Measurements from ENCODE around the gene NINJ1. TPM values are rescaled to one million over a fixed set of nuclear protein-coding genes. Genes with fewer than 3 reads are reported as not detected.
A peak's percentile ranks its signal among the peaks of the same experiment; 100 is the strongest.

Gene NINJ1
- polyA plus RNA-seq (2011; rRNA removed) (32.3 and 53.9 TPM in 2 replicates), polyA minus RNA-seq (2011; rRNA and poly(A)+ RNA removed) (16.9 and 20.7 TPM in 2 replicates)

GRCh38 chr9:93134015-93134739 is at the start of gene NINJ1:
Gene NINJ1 (minus strand): TSS chr9:93134251. CDS start chr9:93134217, 34 bp downstream.
- ChIA-PET CTCF (interaction anchor here (1.0 to 1.3 kb wide), 3 partner anchors 17 to 169 kb away, joined by 3 to 7 read pairs (median 3); no protein-coding TSS in a partner anchor), POLR2A (interaction anchor here (1.0 kb wide), 1 partner anchor 100 kb away, joined by 5 read pairs; no protein-coding TSS in a partner anchor)
- Histone ChIP-seq H3K27me3 (ENCODE audit: control insufficient read depth, insufficient read depth, low read length) (peaks cover 1% of the 10 kb centered on the region; the same call in 1 of the 2 replicates), H3K4me3 (ENCODE audit: low read depth, low read length) (peak within 1 kb of the TSS; percentile 84), H3K36me3 (ENCODE audit: control insufficient read depth, insufficient read depth, low read length) (no peaks in the 10 kb centered on the region; the same call in 1 of the 2 replicates)
- DNase-seq (ENCODE audit: low read depth), result no peak
- no peak for TF ChIP-seq CTCF (IDR thresholded peaks at IDR 0.05; ENCODE audit: insufficient read depth, low read depth, low read length)

- ChIA-PET CTCF (no interaction called here), POLR2A (no interaction called here)
- no peak for TF ChIP-seq CTCF (IDR thresholded peaks at IDR 0.05; ENCODE audit: insufficient read depth, low read depth, low read length)
- DNase-seq (ENCODE audit: low read depth), result no peak
- Histone ChIP-seq H3K27me3 (ENCODE audit: control insufficient read depth, insufficient read depth, low read length) (peaks cover 27% of the 10 kb centered on the region), H3K36me3 (ENCODE audit: control insufficient read depth, insufficient read depth, low read length) (no peaks in the 10 kb centered on the region), H3K4me3 (ENCODE audit: low read depth, low read length) (no peak overlapping the region)
Observed at GRCh38 chr9:93183131-93183662, 49.1 kb upstream of the NINJ1 start.

- H3K4me3 ChIP-seq (ENCODE audit: low read depth, low read length), result no peak overlapping the region
- CTCF ChIA-PET, result no interaction called here
- no peak for DNase-seq (ENCODE audit: low read depth)
- no peak for TF ChIP-seq CTCF (IDR thresholded peaks at IDR 0.05; ENCODE audit: insufficient read depth, low read depth, low read length)
- H3K36me3 ChIP-seq (ENCODE audit: control insufficient read depth, insufficient read depth, low read length), result no peaks in the 10 kb centered on the region
- POLR2A ChIA-PET, result no interaction called here
- peaks cover 30% of the 10 kb centered on the region for H3K27me3 ChIP-seq (ENCODE audit: control insufficient read depth, insufficient read depth, low read length)
Observed at GRCh38 chr9:93182572-93182971, 48.5 kb upstream of the NINJ1 start.

GRCh38 chr9:93181672-93182435 is 47.8 kb upstream of the NINJ1 start:
- ChIA-PET POLR2A (no interaction called here), CTCF (no interaction called here)
- Histone ChIP-seq H3K36me3 (ENCODE audit: control insufficient read depth, insufficient read depth, low read length) (no peaks in the 10 kb centered on the region), H3K4me3 (ENCODE audit: low read depth, low read length) (no peak overlapping the region), H3K27me3 (ENCODE audit: control insufficient read depth, insufficient read depth, low read length) (peaks cover 26% of the 10 kb centered on the region)
- no peak for TF ChIP-seq CTCF (IDR thresholded peaks at IDR 0.05; ENCODE audit: insufficient read depth, low read depth, low read length)
- DNase-seq (ENCODE audit: low read depth), result no peak

- CTCF ChIA-PET, result no interaction called here
Observed at GRCh38 chr9:93180938-93181337, 46.9 kb upstream of the NINJ1 start.

More at GRCh38 chr9:93180938-93181337, 46.9 kb upstream of the NINJ1 start:
- H3K36me3 ChIP-seq (ENCODE audit: control insufficient read depth, insufficient read depth, low read length), result no peaks in the 10 kb centered on the region
- no peak overlapping the region for H3K4me3 ChIP-seq (ENCODE audit: low read depth, low read length)
- POLR2A ChIA-PET, result no interaction called here
- no peak for TF ChIP-seq CTCF (IDR thresholded peaks at IDR 0.05; ENCODE audit: insufficient read depth, low read depth, low read length)
- DNase-seq (ENCODE audit: low read depth), result no peak
- H3K27me3 ChIP-seq (ENCODE audit: control insufficient read depth, insufficient read depth, low read length), result peaks cover 26% of the 10 kb centered on the region
